Testis (tissue), 3 donors: ENCODE results near the gene CLVS2. TPM values are rescaled to one million over a fixed set of nuclear protein-coding genes. Genes with fewer than 3 reads are reported as not detected.

Experiments used
- DNase-seq: peaks from one replicate; pipeline ENCODE4 v3.0.0-alpha.2; 2019
- H3K27ac ChIP-seq, 2 donors: fragments of 200-600 bp; sonication (generic); one replicate each; pipeline ENCODE4 v1.5.1; 2019
- H3K27me3 ChIP-seq: fragments of 200-600 bp; sonication (generic); one replicate; pipeline ENCODE4 v1.5.1; 2019
- H3K36me3 ChIP-seq: fragments of 200-600 bp; sonication (generic); one replicate; pipeline ENCODE4 v1.5.1; 2017; ENCODE audit warnings: low read depth; ENCODE audit errors: missing control alignments
- H3K4me1 ChIP-seq: fragments of 200-600 bp; sonication (generic); one replicate; pipeline ENCODE4 v1.5.1; 2019
- H3K4me3 ChIP-seq, 2 donors: fragments of 200-600 bp; sonication (generic); one replicate each; pipeline ENCODE4 v1.5.1; 2017 to 2019
- H3K9me3 ChIP-seq: fragments of 200-600 bp; sonication (generic); one replicate; pipeline ENCODE4 v1.5.1; 2017
- POLR2A ChIP-seq: fragments of 450-650 bp; IDR thresholded peaks from one replicate; pipeline ENCODE4 v1.6.1; 2017; ENCODE audit warnings: antibody characterized with exemption, mild to moderate bottlenecking, moderate library complexity
- WGBS, 2 donors: methylation state at CpG; one replicate each; pipeline ENCODE4 v1.1.5; 2018; 5-methylcytosine and 5-hydroxymethylcytosine counted together
- intact Hi-C: fragments of 100-400 bp; cut with DNase I; formaldehyde crosslinking; loops from one replicate; pipeline ENCODE4 v1.15.1; 2023; ENCODE audit warnings: low total_unique reads
- polyA plus RNA-seq: library from polyadenylated mRNA; stranded (reverse); fragments of 350-450 nt; fragmentation: Illumina TruSeq; extraction: RNeasy Lipid Tissue Mini Kit (QIAGEN cat#74804); gene quantifications from one replicate; pipeline ENCODE4 v1.2.3, GENCODE V29; 2014; ENCODE audit warnings: low read depth, low replicate concordance; ENCODE audit not compliant: insufficient read depth
- total RNA-seq, 2 donors: library from RNA; depleted of rRNA; stranded (reverse); fragments of >200 nt; gene quantifications; one replicate each; pipeline ENCODE4 v1.2.3, GENCODE V29; 2016
- TF ChIP-seq, protein P1 (sequence below), 3 experiments: fragments of 450-650 bp in 2 of 3; fragments of 200-600 bp in 1 of 3; sonication (generic) in 1 of 3; IDR thresholded peaks; one replicate each; pipeline ENCODE4 v1.5.1; 2016 to 2019; ENCODE audit warnings: antibody characterized with exemption in 3 of 3, mild to moderate bottlenecking in 2 of 3, moderate library complexity in 1 of 3

CLVS2 gene
- total and polyA plus RNA-seq, 3 donors from 2014 or later, result 0.16 to 0.24 (median 0.19) TPM

DNA sequence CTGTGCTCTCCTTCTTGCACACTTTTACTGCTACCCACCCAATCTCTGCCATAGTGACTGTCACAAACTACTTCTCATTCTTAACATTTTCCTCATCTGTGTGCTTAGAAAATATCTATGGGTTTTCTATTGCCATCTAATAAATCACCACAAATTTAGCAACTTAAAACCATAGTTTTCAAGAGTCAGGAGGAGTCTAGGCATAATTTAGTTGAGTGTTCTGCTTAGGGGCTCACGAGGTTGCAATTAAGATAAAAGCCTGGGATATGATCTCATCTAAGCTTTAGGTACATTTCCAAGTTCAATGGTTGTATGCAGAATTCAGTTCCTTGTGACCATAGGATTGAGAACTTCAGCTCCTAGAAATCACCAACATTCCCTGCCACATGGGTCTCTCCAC, 98.8 kb downstream of the CLVS2 start:
- H3K27me3 ChIP-seq, result no peaks in the 10 kb centered on the region
- H3K27ac ChIP-seq, result no peak overlapping the region
- no peak for DNase-seq
- intact Hi-C loops, result no loop called here
- TF ChIP-seq, protein P1, sequence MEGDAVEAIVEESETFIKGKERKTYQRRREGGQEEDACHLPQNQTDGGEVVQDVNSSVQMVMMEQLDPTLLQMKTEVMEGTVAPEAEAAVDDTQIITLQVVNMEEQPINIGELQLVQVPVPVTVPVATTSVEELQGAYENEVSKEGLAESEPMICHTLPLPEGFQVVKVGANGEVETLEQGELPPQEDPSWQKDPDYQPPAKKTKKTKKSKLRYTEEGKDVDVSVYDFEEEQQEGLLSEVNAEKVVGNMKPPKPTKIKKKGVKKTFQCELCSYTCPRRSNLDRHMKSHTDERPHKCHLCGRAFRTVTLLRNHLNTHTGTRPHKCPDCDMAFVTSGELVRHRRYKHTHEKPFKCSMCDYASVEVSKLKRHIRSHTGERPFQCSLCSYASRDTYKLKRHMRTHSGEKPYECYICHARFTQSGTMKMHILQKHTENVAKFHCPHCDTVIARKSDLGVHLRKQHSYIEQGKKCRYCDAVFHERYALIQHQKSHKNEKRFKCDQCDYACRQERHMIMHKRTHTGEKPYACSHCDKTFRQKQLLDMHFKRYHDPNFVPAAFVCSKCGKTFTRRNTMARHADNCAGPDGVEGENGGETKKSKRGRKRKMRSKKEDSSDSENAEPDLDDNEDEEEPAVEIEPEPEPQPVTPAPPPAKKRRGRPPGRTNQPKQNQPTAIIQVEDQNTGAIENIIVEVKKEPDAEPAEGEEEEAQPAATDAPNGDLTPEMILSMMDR (IDR thresholded peaks at IDR 0.05), result no peak
- TF ChIP-seq POLR2A, result no peak
- H3K4me3 ChIP-seq, result no peak overlapping the region
- H3K36me3 ChIP-seq, result no peaks in the 10 kb centered on the region
- no peaks in the 10 kb centered on the region for H3K4me1 ChIP-seq
- WGBS, 2 donors, result 81 to 82% methylated on average over 1 of the region's 1 CpG
- no peaks in the 10 kb centered on the region for H3K9me3 ChIP-seq

DNA sequence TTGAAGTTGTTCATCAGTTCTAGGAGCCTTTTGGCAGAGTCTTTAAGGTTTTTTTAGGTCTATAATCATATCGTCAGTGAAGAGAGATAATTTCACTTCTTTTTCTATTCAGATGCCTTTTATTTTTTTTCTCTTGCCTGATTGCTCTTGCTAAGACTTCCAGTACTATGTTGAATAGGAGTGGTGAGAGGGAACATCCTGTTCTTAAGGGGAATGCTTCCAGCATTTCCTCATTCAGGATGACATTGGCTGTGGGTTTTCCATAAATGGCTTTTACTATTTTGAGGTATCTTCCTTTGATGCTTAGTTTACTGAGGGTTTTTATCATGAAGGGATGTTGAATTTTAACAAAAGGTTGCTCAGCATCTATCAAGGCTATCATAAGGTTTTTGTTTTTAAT, 109.5 kb downstream of the CLVS2 start:
- Histone ChIP-seq H3K4me1 (no peaks in the 10 kb centered on the region), H3K4me3 (no peak overlapping the region), H3K27me3 (no peaks in the 10 kb centered on the region), H3K36me3 (no peaks in the 10 kb centered on the region), H3K9me3 (no peaks in the 10 kb centered on the region), H3K27ac (no peak overlapping the region)
- 45 to 59% methylated on average over 1 of the region's 1 CpG for WGBS, 2 donors
- TF ChIP-seq, protein P1 (IDR thresholded peaks at IDR 0.05), result no peak
- no peak for TF ChIP-seq POLR2A
- DNase-seq, result no peak
- intact Hi-C loops, result no loop called here

DNA sequence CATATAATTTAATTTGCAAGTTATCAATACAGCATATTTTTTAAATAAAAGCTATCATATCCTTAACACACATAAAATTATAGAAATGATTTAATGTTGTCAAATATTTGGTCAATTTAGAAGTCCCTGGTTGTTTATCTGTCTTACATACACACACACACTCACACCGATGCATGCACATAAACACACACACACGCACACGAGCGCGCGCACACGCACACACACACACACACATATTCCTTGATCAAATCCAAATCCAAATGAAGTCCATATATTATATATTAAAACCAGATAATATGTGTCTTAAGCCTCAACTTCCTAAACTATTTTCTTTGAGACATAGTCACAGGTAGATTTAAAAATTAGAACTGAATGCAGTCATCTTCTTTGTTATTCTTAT, 120.3 kb downstream of the CLVS2 start:
- Histone ChIP-seq H3K4me1 (no peaks in the 10 kb centered on the region), H3K27me3 (no peaks in the 10 kb centered on the region), H3K36me3 (no peaks in the 10 kb centered on the region), H3K27ac (no peak overlapping the region), H3K4me3 (no peak overlapping the region), H3K9me3 (no peaks in the 10 kb centered on the region)
- no peak for TF ChIP-seq POLR2A
- TF ChIP-seq, protein P1 (IDR thresholded peaks at IDR 0.05), result no peak
- intact Hi-C loops, result no loop called here
- DNase-seq, result no peak
- WGBS, 2 donors, result 88 to 96% methylated on average over 7 of the region's 7 CpGs

DNA sequence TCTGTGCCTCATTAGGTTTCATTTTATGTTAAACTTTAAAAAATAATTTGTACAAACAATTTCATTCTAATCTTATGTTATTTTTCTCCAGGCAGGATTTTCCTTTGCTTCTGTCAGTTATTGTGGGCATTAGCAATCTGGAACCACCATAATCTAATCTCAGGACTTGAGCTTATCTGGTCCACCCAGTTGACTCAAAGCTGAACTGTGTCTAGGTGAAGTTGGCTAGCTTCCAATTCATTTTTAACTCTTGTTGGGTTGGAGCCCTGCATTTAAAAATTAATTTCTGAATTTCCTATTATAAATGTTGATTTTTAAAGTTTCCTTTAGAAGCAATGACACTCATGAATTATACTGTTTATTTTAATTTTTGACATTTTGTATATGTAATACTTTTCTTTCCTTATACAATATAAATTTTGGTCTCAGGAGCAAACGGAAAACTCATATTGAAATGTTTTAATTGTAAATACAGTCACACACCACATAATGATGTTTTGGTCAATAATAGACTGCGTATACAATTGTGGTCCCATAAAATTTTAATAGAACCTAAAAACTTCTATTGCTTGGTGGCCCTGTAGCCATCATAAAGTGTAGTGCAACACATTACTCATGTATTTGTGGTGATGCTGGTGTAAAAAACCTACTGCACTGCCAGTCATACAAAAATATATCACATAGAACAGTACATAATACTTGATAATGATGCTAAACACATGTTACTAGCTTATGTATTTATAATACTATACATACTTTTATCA, 121.3 kb downstream of the CLVS2 start:
- H3K9me3 ChIP-seq, result no peaks in the 10 kb centered on the region
- no peaks in the 10 kb centered on the region for H3K4me1 ChIP-seq
- TF ChIP-seq, protein P1 (IDR thresholded peaks at IDR 0.05), result no peak
- TF ChIP-seq POLR2A, result no peak
- H3K27ac ChIP-seq, result no peak overlapping the region
- H3K27me3 ChIP-seq, result no peaks in the 10 kb centered on the region
- intact Hi-C loops, result no loop called here
- WGBS, 2 donors, result 75 to 91% methylated on average over 2 of the region's 2 CpGs
- no peak for DNase-seq
- H3K4me3 ChIP-seq, result no peak overlapping the region
- no peaks in the 10 kb centered on the region for H3K36me3 ChIP-seq

DNA sequence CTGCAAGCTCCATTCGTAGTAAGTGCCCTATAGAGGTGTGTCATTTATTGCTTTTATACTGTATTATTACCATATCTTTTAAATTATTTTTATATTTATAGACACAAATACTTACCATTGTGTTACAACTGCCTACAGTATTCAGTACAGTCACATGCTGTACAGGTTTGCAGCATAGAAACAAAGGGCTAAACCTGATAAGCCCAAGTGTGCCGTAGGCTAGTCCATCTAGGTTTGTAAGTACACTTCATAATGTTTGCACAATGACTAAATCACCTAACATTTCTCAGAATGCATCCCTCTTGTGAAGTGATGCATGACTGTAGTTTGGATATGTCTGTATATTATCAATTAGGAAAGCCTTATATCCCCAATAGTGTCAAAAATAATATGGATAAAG, 122.8 kb downstream of the CLVS2 start:
- WGBS, 2 donors, result 84 to 86% methylated on average over 2 of the region's 2 CpGs

More for the DNA sequence above, 122.8 kb downstream of the CLVS2 start:
- Histone ChIP-seq H3K36me3 (no peaks in the 10 kb centered on the region), H3K4me3 (no peak overlapping the region), H3K4me1 (no peaks in the 10 kb centered on the region), H3K9me3 (no peaks in the 10 kb centered on the region), H3K27ac (no peak overlapping the region), H3K27me3 (no peaks in the 10 kb centered on the region)
- no peak for DNase-seq
- TF ChIP-seq, protein P1 (IDR thresholded peaks at IDR 0.05), result no peak
- no peak for TF ChIP-seq POLR2A
- intact Hi-C loops, result no loop called here
